Karpas-422 (cell line): ENCODE measurements around the gene MAP3K7. TPM values are rescaled to one million over a fixed set of nuclear protein-coding genes. Genes with fewer than 3 reads are reported as not detected.

Experiments
- DNase-seq: peaks from one replicate; pipeline ENCODE4 v3.0.0-alpha.2; 2015
- H2AFZ ChIP-seq: fragments of 200-600 bp; sonication (generic); 2 replicates; pipeline ENCODE4 v1.6.1; 2014; ENCODE audit warnings: antibody characterized with exemption, low read length, mixed read lengths
- H3K27ac ChIP-seq: fragments of 200-600 bp; sonication (generic); 2 replicates; pipeline ENCODE4 v1.5.1; 2014; ENCODE audit warnings: mild to moderate bottlenecking, low read length, moderate library complexity
- H3K27me3 ChIP-seq: fragments of 200-600 bp; sonication (generic); 2 replicates; pipeline ENCODE4 v1.6.1; 2014; ENCODE audit warnings: low read length, mixed read lengths
- H3K36me3 ChIP-seq: fragments of 200-600 bp; sonication (generic); 2 replicates; pipeline ENCODE4 v1.6.1; 2014; ENCODE audit warnings: low read length, mixed read lengths; ENCODE audit not compliant: insufficient read depth
- H3K4me1 ChIP-seq: fragments of 200-600 bp; sonication (generic); 2 replicates; pipeline ENCODE4 v1.6.1; 2014; ENCODE audit warnings: mild to moderate bottlenecking, low read length, mixed read lengths
- H3K4me2 ChIP-seq: fragments of 200-600 bp; sonication (generic); 2 replicates; pipeline ENCODE4 v1.6.1; 2014; ENCODE audit warnings: low read length, low read depth, mild to moderate bottlenecking; ENCODE audit not compliant: poor library complexity, severe bottlenecking
- H3K4me3 ChIP-seq: fragments of 200-600 bp; sonication (generic); 2 replicates; pipeline ENCODE4 v1.5.1; 2014; ENCODE audit warnings: mild to moderate bottlenecking, antibody characterized with exemption, low read length, mixed read lengths
- H3K79me2 ChIP-seq: fragments of 200-600 bp; sonication (generic); 2 replicates; pipeline ENCODE4 v1.6.1; 2014; ENCODE audit warnings: mild to moderate bottlenecking, low read length, mixed read lengths
- H3K9ac ChIP-seq: fragments of 200-600 bp; sonication (generic); 2 replicates; pipeline ENCODE4 v1.6.0; 2014; ENCODE audit warnings: low read length
- H3K9me2 ChIP-seq: fragments of 200-600 bp; sonication (generic), shearing (Covaris generic); replicated peaks from 2 replicates; pipeline ENCODE4 v1.6.0; 2014; ENCODE audit warnings: mild to moderate bottlenecking, low read length, moderate library complexity; ENCODE audit not compliant: insufficient read depth
- H3K9me3 ChIP-seq: fragments of 300-700, 200-600 bp; sonication (generic); 2 replicates; pipeline ENCODE4 v1.6.1; 2014; ENCODE audit warnings: low read length, mixed read lengths
- H4K20me1 ChIP-seq: fragments of 200-600 bp; sonication (generic); 2 replicates; pipeline ENCODE4 v1.6.1; 2014; ENCODE audit warnings: mild to moderate bottlenecking, antibody characterized with exemption, low read length, low read depth; ENCODE audit not compliant: insufficient read depth
- total RNA-seq: library from RNA; depleted of rRNA; stranded (reverse); fragments of >200 nt; shearing (Covaris generic); gene quantifications from 2 replicates; pipeline ENCODE4 v1.2.3, GENCODE V29; 2014; ENCODE audit warnings: low replicate concordance

The MAP3K7 gene
- total RNA-seq, 1 experiment from 2014 or later: 91.9 TPM

- DNase-seq: no peak
- no peaks in the 10 kb centered on the region for H3K9me3 ChIP-seq
- H3K27me3 ChIP-seq: no peaks in the 10 kb centered on the region
- H3K27ac ChIP-seq: no peak overlapping the region
- no peaks in the 10 kb centered on the region for H3K4me1 ChIP-seq
- no peak overlapping the region for H3K4me3 ChIP-seq
- no peak overlapping the region for H2AFZ ChIP-seq
- no peaks in the 10 kb centered on the region for H3K36me3 ChIP-seq
- no peaks in the 10 kb centered on the region for H4K20me1 ChIP-seq
- no peak overlapping the region for H3K4me2 ChIP-seq
- H3K9ac ChIP-seq: no peak overlapping the region
- H3K9me2 ChIP-seq: no peaks in the 10 kb centered on the region
- H3K79me2 ChIP-seq: no peaks in the 10 kb centered on the region
Observed at GRCh38 chr6:90492798-90493197, 94.1 kb downstream of the MAP3K7 start.

DNA sequence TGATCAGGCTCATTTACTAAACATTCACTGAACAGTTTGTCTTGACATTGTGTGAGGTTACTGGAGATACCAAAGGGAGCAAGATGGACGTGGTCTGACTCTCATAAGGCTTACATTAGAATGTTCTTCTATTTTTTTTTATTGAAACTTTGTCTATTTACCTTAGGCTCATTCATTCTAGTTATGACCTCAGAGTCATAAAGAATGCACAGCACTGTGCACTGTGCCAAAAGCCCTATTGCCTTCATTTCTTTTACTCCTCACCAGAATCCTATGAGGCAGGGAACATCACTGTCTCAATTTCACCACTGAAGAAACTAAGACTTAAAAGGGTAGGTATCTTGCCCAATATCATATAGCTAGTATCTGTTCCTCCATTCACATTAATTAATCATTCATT is 94.5 kb downstream of the MAP3K7 start:
- H2AFZ ChIP-seq: no peak overlapping the region
- no peaks in the 10 kb centered on the region for H3K27me3 ChIP-seq
- no peak overlapping the region for H3K9ac ChIP-seq
- H3K4me2 ChIP-seq: no peak overlapping the region
- no peak for DNase-seq
- no peaks in the 10 kb centered on the region for H4K20me1 ChIP-seq
- H3K4me1 ChIP-seq: no peaks in the 10 kb centered on the region
- H3K36me3 ChIP-seq: no peaks in the 10 kb centered on the region
- no peak overlapping the region for H3K27ac ChIP-seq
- no peaks in the 10 kb centered on the region for H3K79me2 ChIP-seq
- no peak overlapping the region for H3K4me3 ChIP-seq
- H3K9me2 ChIP-seq: no peaks in the 10 kb centered on the region
- no peaks in the 10 kb centered on the region for H3K9me3 ChIP-seq

DNA sequence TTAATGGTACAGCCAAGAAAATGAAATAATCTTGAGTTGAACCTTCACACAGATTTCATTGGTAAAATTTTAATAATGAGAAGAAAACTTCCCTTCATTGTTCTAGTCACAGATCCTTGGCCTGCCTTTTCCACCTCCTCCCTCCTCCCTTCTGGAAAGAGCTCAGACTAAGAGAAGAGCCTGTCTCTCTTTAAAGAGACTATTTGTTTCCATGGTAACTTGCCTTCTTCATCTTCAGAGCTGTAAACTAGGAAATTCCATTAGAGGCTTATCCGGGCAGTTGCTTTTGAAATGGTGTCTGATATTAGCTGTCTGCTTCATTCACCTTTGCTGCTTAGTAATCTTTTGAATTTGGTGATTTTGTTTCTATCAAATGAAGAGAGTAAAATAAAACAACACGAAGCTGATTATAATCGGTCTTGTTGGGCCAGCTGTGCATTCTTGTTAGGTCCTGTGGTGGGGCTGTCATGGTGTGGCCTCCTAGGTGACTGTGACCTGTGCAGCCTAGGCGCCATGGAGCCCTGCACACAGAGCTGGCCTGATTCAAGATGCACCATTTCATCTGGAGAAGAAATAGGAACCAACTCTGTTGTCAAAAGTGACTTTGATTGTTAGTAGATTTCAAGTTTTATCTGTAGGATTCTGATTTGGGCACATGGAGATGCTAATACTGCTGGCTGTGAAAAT is 96.7 kb downstream of the MAP3K7 start:
- H3K79me2 ChIP-seq: no peaks in the 10 kb centered on the region
- no peak overlapping the region for H2AFZ ChIP-seq
- H3K9me2 ChIP-seq: no peaks in the 10 kb centered on the region
- no peaks in the 10 kb centered on the region for H3K9me3 ChIP-seq
- H4K20me1 ChIP-seq: no peaks in the 10 kb centered on the region
- no peaks in the 10 kb centered on the region for H3K36me3 ChIP-seq
- no peak overlapping the region for H3K4me2 ChIP-seq
- no peaks in the 10 kb centered on the region for H3K4me1 ChIP-seq
- no peak overlapping the region for H3K27ac ChIP-seq
- H3K4me3 ChIP-seq: no peak overlapping the region
- H3K9ac ChIP-seq: no peak overlapping the region
- no peak for DNase-seq
- no peaks in the 10 kb centered on the region for H3K27me3 ChIP-seq

DNA sequence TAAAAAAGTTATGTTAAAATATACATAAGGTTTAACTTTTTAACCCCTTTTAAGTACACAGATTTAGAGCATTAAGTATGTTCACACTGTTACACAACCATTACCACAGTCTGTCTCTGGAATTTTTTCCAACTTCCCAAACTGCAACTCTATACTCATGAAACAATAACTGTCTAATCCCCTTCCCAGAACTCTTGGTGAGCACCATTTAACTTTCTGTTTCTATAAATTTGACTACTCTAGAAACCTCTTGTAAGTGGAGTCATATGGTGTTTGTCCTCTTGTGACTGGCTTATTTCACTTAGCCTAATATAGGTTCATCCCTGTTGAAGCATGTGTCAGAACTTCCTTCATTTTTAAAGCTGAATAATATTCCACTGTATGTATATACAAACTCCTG is 98.1 kb downstream of the MAP3K7 start:
- Histone ChIP-seq H3K4me2 (no peak overlapping the region), H3K4me3 (no peak overlapping the region), H2AFZ (no peak overlapping the region), H3K27ac (no peak overlapping the region), H3K36me3 (no peaks in the 10 kb centered on the region), H3K9me2 (no peaks in the 10 kb centered on the region), H3K9ac (no peak overlapping the region), H3K27me3 (no peaks in the 10 kb centered on the region), H3K4me1 (no peaks in the 10 kb centered on the region), H3K9me3 (no peaks in the 10 kb centered on the region), H3K79me2 (no peaks in the 10 kb centered on the region), H4K20me1 (no peaks in the 10 kb centered on the region)
- DNase-seq: no peak

DNA sequence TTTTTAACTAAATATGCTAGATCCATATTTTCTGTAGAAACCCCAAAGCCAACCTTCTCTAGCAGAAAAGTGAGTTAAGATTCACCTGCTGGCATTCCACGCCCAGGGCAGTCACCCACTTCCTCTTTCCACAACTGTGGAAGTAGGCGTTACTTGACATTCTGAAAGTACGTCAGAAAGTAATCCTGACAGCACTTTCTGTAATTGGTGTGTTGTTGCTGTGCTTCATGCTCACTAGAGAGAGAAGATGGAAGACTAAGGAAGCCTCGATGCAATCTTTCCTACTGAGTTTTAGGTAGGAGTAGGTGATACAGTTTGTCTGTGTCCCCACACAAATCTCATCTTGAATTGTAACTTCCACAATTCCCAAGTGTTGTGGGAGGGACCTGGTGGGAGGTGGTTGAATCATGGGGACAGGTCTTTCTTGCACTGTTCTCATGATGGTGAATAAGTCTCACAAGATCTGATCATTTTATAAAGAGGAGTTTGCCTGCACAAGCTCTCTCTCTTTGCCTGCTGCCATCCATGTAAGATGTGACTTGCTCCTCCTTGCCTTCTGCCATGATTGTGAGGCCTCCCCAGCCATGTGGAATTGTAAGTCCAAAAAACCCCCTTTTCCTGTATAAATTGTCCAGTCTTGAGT is 101.1 kb downstream of the MAP3K7 start:
- H3K4me3 ChIP-seq: no peak overlapping the region
- DNase-seq: no peak
- H3K4me1 ChIP-seq: no peaks in the 10 kb centered on the region
- H3K79me2 ChIP-seq: no peaks in the 10 kb centered on the region
- H3K9me3 ChIP-seq: no peaks in the 10 kb centered on the region
- H3K9me2 ChIP-seq: no peaks in the 10 kb centered on the region
- no peak overlapping the region for H2AFZ ChIP-seq
- no peaks in the 10 kb centered on the region for H4K20me1 ChIP-seq
- no peak overlapping the region for H3K4me2 ChIP-seq
- no peak overlapping the region for H3K9ac ChIP-seq
- no peaks in the 10 kb centered on the region for H3K36me3 ChIP-seq
- no peak overlapping the region for H3K27ac ChIP-seq
- H3K27me3 ChIP-seq: no peaks in the 10 kb centered on the region

GRCh38 chr6:90484903-90485302 is 102.0 kb downstream of the MAP3K7 start:
- no peak overlapping the region for H3K27ac ChIP-seq

GRCh38 chr6:90484385-90484784 is 102.5 kb downstream of the MAP3K7 start:
- DNase-seq: no peak
- Histone ChIP-seq H2AFZ (no peak overlapping the region), H3K9me3 (no peaks in the 10 kb centered on the region), H3K9ac (no peak overlapping the region), H3K4me1 (no peaks in the 10 kb centered on the region), H3K4me3 (no peak overlapping the region), H3K9me2 (no peaks in the 10 kb centered on the region), H3K36me3 (no peaks in the 10 kb centered on the region), H4K20me1 (no peaks in the 10 kb centered on the region), H3K4me2 (no peak overlapping the region), H3K27me3 (no peaks in the 10 kb centered on the region), H3K79me2 (no peaks in the 10 kb centered on the region), H3K27ac (no peak overlapping the region)

More at GRCh38 chr6:90484903-90485302, 102.0 kb downstream of the MAP3K7 start:
- Histone ChIP-seq H3K4me1 (no peaks in the 10 kb centered on the region), H3K9me2 (no peaks in the 10 kb centered on the region), H4K20me1 (no peaks in the 10 kb centered on the region), H3K27me3 (no peaks in the 10 kb centered on the region), H3K9ac (no peak overlapping the region), H3K9me3 (no peaks in the 10 kb centered on the region), H3K79me2 (no peaks in the 10 kb centered on the region), H3K36me3 (no peaks in the 10 kb centered on the region), H3K4me2 (no peak overlapping the region), H2AFZ (no peak overlapping the region), H3K4me3 (no peak overlapping the region)
- no peak for DNase-seq

GRCh38 chr6:90483956-90484355 is 102.9 kb downstream of the MAP3K7 start:
- H3K79me2 ChIP-seq: no peaks in the 10 kb centered on the region
- H3K9me3 ChIP-seq: no peaks in the 10 kb centered on the region
- no peak overlapping the region for H3K9ac ChIP-seq
- H2AFZ ChIP-seq: no peak overlapping the region
- H3K4me2 ChIP-seq: no peak overlapping the region
- peaks cover 3% of the 10 kb centered on the region for H3K4me1 ChIP-seq
- no peaks in the 10 kb centered on the region for H3K9me2 ChIP-seq
- no peak for DNase-seq
- H3K27ac ChIP-seq: no peak overlapping the region
- no peaks in the 10 kb centered on the region for H3K36me3 ChIP-seq
- H3K4me3 ChIP-seq: no peak overlapping the region
- no peaks in the 10 kb centered on the region for H4K20me1 ChIP-seq
- no peaks in the 10 kb centered on the region for H3K27me3 ChIP-seq
